Activated CD4-positive, alpha-beta T cell treated with anti-CD3 and anti-CD28 coated beads, Interleukin-2, amount 10 ng/mL, durations not matched to agents 7 days and 5 days (primary cell): ENCODE measurements around the gene SCAMP2. TPM values are rescaled to one million over a fixed set of nuclear protein-coding genes. Genes with fewer than 3 reads are reported as not detected.

Experiments
- CTCF ChIA-PET: fragments of 350-600 bp; sonication (Branson Sonifier 250); formaldehyde crosslinking; loops from one replicate; lab custom pipeline; 2021; ENCODE audit warnings: antibody characterized with exemption; lab: Charles Lee
- POLR2A ChIA-PET: fragments of 350-600 bp; sonication (Branson Sonifier 250); formaldehyde crosslinking; loops from one replicate; lab custom pipeline; 2021; ENCODE audit warnings: antibody characterized with exemption; lab: Charles Lee
- DNase-seq: peaks from one replicate; pipeline ENCODE4 v3.0.0-alpha.2; 2020
- H3K27ac Mint-ChIP-seq: one replicate; pipeline ENCODE4 v1.8.0; 2021; ENCODE audit warnings: mild to moderate bottlenecking, moderate library complexity, mixed read lengths
- H3K27me3 Mint-ChIP-seq: one replicate; pipeline ENCODE4 v1.8.0; 2021; ENCODE audit warnings: mixed read lengths
- H3K36me3 Mint-ChIP-seq: one replicate; pipeline ENCODE4 v1.8.0; 2021; ENCODE audit warnings: low read depth, mixed read lengths
- H3K4me1 Mint-ChIP-seq: one replicate; pipeline ENCODE4 v1.8.0; 2021; ENCODE audit warnings: mixed read lengths
- H3K4me3 Mint-ChIP-seq: one replicate; pipeline ENCODE4 v1.8.0; 2021; ENCODE audit warnings: mild to moderate bottlenecking, moderate library complexity, mixed read lengths
- H3K9me3 Mint-ChIP-seq: one replicate; pipeline ENCODE4 v1.8.0; 2021; ENCODE audit warnings: mixed read lengths
- microRNA-seq: library from miRNA; unstranded; fragments of <30 nt; microRNA quantifications from one replicate; pipeline ENCODE4 v1.2.0, GENCODE V29; 2021; ENCODE audit warnings: borderline microRNAs expressed, borderline replicate concordance
- total RNA-seq, 2 experiments: library from RNA; stranded (reverse); gene quantifications; one replicate each; pipeline ENCODE4 v1.2.3, GENCODE V29; 2021

Gene SCAMP2
- total RNA-seq, 2 experiments from 2014 or later, result 126 to 128 TPM

- H3K36me3 Mint-ChIP-seq, result peaks cover 51% of the 10 kb centered on the region
- POLR2A ChIA-PET, result interaction anchor here (0.7 kb wide), 1 partner anchor 9 kb away, joined by 3 read pairs; no protein-coding TSS in a partner anchor
- peak overlapping the region; percentile 5 for H3K4me3 Mint-ChIP-seq
- no peaks in the 10 kb centered on the region for H3K9me3 Mint-ChIP-seq
- CTCF ChIA-PET, result interaction anchor here (0.6 to 27.7 kb wide), 5 partner anchors 15 to 337 kb away, joined by 3 to 930 read pairs (median 3); partner anchors contain the start of gene CSK
- H3K27me3 Mint-ChIP-seq, result no peaks in the 10 kb centered on the region
- H3K27ac Mint-ChIP-seq, result peak overlapping the region; percentile 87
- H3K4me1 Mint-ChIP-seq, result peaks cover 82% of the 10 kb centered on the region
- peak; percentile 56 for DNase-seq
Observed at GRCh38 chr15:74795966-74796625, 77.1 kb downstream of the SCAMP2 start.

GRCh38 chr15:74794970-74795349, 78.2 kb downstream of the SCAMP2 start:
- DNase-seq, result no peak
- ChIA-PET POLR2A (no interaction called here), CTCF (interaction anchor here (1.3 to 27.9 kb wide), 4 partner anchors 5 to 156 kb away, joined by 4 to 930 read pairs (median 468); partner anchors contain the start of genes CSK and LMAN1L)
- H3K27me3 Mint-ChIP-seq, result no peaks in the 10 kb centered on the region
- peaks cover 51% of the 10 kb centered on the region for H3K36me3 Mint-ChIP-seq
- H3K9me3 Mint-ChIP-seq, result no peaks in the 10 kb centered on the region
- peak overlapping the region; percentile 33 for H3K4me3 Mint-ChIP-seq
- H3K27ac Mint-ChIP-seq, result peak overlapping the region; percentile 82
- H3K4me1 Mint-ChIP-seq, result peaks cover 89% of the 10 kb centered on the region

- CTCF ChIA-PET, result interaction anchor here (1.0 to 27.9 kb wide), 9 partner anchors 5 to 156 kb away, joined by 3 to 930 read pairs (median 5); partner anchors contain the start of genes CPLX3, CSK and LMAN1L
- no peak for DNase-seq
Observed at GRCh38 chr15:74794248-74794969, 78.8 kb downstream of the SCAMP2 start.

More at GRCh38 chr15:74794248-74794969, 78.8 kb downstream of the SCAMP2 start:
- no peaks in the 10 kb centered on the region for H3K27me3 Mint-ChIP-seq
- POLR2A ChIA-PET, result interaction anchor here (1.2 to 1.9 kb wide), 2 partner anchors 11 to 13 kb away, joined by 3 to 5 read pairs; partner anchors contain the start of gene CSK
- H3K4me3 Mint-ChIP-seq, result no peak overlapping the region
- peaks cover 51% of the 10 kb centered on the region for H3K36me3 Mint-ChIP-seq
- H3K27ac Mint-ChIP-seq, result peak overlapping the region; percentile 82
- no peaks in the 10 kb centered on the region for H3K9me3 Mint-ChIP-seq
- peaks cover 89% of the 10 kb centered on the region for H3K4me1 Mint-ChIP-seq

Small RNA genes lying within 50 kb of the gene (microRNA-seq; reads per million reads assigned to microRNA genes)
- gene MIR6882, result 1.3 reads per million

Other genes with a start within 250 kb of the SCAMP2 start
- 10 to 100 TPM; 34.9 to 41.1 TPM for gene EDC3, start 177.3 kb downstream of the SCAMP2 start, total RNA-seq
- 1 to 10 TPM; 2.2 to 2.9 TPM for gene CYP1A1, start 147.8 kb downstream of the SCAMP2 start, total RNA-seq
- gene CYP1A2, start 124.5 kb downstream of the SCAMP2 start, total RNA-seq, result not detected
- gene CSK, start 91.3 kb downstream of the SCAMP2 start, total RNA-seq, result 100 to 1,000 TPM; 315 to 348 TPM
- gene LMAN1L, start 60.5 kb downstream of the SCAMP2 start, total RNA-seq, result under 1 TPM; 0.87 to 0.92 TPM
- gene CPLX3, start 46.7 kb downstream of the SCAMP2 start, total RNA-seq, result under 1 TPM; 0.12 to 0.19 TPM
- 10 to 100 TPM; 56.6 to 66.4 TPM for gene ULK3, start 30.2 kb downstream of the SCAMP2 start, total RNA-seq
- gene MPI, start 16.7 kb upstream of the SCAMP2 start, total RNA-seq, result 10 to 100 TPM; 58.1 to 64.1 TPM
- gene FAM219B, start 33.5 kb upstream of the SCAMP2 start, total RNA-seq, result 10 to 100 TPM; 65.8 to 68.2 TPM
- gene COX5A, start 64.7 kb upstream of the SCAMP2 start, total RNA-seq, result 100 to 1,000 TPM; 236 to 239 TPM
- gene RPP25, start 83.4 kb upstream of the SCAMP2 start, total RNA-seq, result 1 to 10 TPM; 6.4 TPM
- 1 to 10 TPM; 2.0 to 3.0 TPM for gene SCAMP5, start 122.2 kb upstream of the SCAMP2 start, total RNA-seq
- 10 to 100 TPM; 19.6 to 20.7 TPM for gene PPCDC, start 150.2 kb upstream of the SCAMP2 start, total RNA-seq